HG03520 (cell line): Measurements from ENCODE around the gene LRRC4.

Experiments
- ATAC-seq: cut with Tn5 transposase; IDR thresholded peaks from one replicate; pipeline ENCODE4 v1.9.1; 2021; ENCODE audit warnings: mild to moderate bottlenecking, moderate library complexity; ENCODE audit not compliant: unreplicated experiment

LRRC4 gene

DNA sequence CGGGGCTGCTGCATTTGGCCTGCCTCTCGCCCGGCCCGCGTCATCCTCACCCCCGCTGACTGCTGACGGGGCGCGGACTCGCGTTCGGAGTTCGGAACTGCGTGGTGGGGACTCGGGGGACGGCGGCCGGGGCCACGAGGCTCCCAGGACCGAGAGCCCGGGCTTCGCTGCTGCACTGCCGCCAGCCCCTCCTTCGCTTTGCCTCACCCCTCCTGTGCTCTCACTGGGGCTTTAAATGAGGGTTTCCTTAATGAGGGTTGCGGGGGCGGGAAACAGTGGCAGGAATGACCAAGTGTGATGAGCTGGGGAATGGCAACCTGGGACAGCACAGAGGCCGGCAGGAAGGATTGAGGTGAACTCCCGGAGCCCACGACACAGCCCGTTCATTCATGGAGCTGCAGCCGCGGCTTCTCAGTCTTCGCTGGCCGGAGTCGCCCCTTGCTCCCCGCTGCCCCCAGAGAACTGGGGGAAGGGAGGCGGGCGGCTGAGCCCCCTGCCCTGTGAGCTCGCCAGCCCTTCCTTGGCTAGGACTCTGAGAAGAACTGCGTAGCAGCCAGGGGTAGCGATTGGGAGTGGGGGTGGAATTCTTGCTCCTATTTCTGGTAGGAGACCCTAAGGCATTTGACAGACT, 1.5 kb upstream of the LRRC4 start:
- ATAC-seq: no peak

DNA sequence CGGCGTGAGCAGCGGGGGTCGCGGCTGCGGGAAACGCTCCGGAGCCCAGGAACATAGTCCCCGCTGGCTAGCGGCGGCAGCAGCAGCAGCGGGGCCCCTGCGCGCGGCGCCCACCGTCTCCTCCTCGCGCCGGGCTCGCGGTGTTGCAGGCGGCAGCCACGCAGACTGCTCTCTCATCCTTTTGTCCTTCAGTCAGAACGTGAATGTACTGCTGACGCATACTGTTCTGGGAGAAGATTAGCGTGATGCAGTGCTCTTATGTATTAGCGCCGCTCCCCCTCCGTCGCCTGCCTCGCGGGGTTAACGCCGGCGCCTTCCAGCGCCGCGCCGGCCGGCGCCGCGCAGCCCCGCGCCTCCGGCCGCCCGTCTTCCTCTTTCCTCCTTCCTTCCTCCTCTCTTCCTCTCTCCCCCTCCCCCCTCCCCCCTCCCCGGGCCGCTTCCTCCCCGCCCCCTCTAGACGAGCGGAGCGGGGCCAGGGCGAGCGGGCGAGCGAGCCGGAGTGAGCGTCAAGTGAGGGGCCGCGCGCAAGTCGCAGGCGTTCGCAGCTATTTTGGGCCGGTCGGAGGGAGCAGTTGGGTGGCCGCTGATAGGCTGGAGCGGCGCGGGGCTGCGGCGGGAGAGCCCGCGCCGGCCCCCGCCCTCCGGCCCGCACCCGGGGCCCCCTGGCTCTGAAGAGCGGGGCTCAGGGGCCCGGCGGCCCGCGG, 816 bp upstream of the LRRC4 start:
- peak; percentile 64 for ATAC-seq

DNA sequence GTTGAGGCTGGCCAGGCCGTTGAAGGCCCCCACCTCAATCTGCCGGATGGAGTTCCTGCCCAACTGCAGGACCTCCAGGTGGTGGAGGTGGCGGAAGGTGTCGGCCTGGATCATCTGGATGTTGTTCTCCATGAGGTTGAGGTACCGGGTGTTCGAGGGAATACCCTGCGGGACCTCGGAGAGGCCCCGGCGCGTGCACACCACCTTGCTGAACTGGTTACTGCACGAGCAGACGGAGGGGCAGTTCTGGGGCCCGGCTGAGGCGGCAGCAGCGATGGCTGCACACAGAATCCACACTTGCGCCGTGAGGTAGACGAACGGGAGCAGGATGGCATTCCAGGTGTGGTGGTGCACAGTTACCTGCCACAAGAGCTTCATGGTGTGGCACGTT, 979 bp downstream of the LRRC4 start:
- no peak for ATAC-seq

DNA sequence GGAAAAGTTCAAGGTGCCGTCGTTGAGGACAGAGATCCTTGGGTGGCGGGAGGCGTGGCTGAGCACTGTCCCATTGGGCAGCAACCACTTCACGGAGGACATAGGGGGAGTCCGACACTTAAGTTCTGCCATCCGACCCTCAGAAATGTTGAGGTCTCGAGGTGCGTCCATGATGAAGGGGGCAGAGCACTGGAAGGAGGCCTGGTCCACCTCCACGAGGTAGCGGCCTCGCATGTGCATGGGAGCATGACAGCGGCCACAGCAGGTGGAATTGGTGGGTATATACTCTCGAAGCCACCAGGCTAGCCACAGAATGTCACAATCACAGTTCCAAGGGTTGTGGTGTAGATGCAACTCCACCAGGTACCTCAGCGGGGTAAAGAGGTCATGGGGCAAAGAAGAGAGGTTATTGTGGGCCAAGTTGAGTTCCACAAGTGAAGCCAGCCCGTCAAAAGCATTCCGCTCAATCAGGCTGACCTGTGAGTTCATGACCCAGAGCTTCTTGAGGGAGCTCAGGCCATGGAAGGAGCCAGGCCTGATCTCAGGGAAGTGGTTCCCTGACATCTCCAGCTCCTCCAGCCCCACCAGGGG, 1.7 kb downstream of the LRRC4 start:
- ATAC-seq: no peak

DNA sequence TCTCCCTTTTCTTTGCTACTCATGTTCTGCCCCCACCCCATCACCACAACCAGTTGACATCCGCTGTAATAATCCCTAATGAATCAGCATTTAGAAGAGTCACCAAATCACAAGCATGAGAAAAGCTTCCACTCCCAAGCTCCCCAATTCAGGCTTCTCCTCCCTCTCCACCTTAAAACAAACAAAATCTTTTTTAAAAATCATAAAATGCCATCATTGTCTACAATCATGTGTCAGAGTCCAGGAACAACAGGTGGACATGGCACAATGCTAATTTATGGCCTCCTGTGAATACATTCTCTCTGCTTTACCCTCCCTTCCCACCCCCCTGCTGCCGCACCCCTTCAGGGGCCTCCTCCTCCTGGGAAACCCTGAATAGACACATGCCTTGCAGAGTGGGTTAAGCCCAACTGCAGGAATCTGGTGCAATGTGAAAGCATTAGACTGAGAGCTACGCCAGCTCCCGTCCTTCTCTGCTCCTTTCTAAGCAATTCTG, 3.7 kb downstream of the LRRC4 start:
- no peak for ATAC-seq

DNA sequence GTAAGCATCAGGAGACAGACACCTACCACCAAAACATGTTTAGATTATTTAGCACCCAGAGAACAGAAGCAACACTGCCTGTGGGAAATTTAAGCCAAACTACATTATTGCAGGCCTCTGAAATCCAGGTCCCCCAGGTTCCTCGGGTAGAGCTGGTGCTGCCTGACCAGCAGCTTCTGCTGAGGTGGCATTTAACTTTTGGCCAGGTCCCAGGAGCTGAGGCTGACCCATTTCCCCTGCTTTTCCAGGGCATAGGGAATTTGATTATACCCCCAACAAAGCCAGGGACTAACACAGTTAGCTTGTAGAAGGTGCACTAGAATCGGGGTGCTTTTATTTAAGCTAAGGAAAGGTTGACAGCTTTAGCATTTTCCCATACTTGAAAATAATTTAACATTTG, 4.7 kb downstream of the LRRC4 start:
- ATAC-seq: no peak

DNA sequence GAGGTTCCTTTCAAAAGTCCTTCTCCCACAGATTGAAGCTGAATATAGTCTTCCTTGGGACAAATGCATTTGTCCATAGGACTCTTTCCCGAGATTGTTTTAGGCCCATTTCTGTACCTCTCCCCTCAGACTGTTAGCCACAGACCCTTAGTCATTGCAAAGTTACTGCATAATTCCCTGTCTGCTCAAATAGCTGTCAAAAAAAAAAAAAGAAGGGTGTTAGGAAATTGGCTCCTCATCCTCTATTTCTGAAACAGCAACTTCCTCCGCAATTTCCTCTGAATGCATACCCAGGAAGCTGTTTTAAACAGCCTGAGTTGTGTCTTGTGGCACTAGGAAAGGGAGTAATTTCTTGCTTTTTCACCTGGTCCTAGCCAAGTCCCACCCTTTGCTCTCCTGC, 5.4 kb downstream of the LRRC4 start:
- ATAC-seq: no peak

DNA sequence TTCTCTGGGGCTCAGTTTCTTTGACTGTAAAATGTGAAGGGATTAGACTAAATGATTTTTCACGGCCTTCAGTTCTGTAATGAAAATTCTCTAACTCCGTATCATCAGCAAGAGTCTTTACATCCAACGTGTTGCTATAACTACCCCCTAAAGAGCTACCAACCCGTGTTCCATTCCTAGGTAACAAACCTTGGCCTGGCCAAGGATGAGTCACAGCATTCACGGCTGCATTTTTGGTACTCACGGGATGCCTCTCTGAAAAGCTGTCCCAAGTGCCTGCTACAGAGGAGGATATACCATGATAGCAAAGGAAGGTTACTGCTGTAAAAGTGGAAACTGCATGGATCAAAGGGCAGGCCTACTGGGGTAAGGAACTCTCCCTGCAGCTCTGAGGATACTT, 5.9 kb downstream of the LRRC4 start:
- no peak for ATAC-seq

DNA sequence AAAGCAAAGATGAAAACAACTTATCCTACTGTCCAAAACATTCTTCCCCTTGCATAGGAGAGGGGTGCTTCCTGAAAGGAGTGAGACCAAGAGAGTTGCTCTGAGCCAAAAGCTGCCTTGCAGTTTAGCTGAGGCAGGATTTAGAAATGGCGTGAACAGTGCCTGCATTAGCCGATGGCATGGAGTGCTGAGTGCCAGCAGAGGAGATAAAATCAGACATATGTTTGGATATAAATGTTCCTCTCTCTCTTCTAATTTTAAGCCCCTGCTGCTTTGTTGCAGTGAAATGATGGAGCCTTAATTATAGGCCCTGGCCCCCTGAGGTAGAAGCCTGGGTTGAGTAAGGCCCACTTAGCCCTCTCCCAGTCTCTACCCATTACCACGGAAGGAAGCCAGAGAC, 7.1 kb downstream of the LRRC4 start:
- no peak for ATAC-seq

DNA sequence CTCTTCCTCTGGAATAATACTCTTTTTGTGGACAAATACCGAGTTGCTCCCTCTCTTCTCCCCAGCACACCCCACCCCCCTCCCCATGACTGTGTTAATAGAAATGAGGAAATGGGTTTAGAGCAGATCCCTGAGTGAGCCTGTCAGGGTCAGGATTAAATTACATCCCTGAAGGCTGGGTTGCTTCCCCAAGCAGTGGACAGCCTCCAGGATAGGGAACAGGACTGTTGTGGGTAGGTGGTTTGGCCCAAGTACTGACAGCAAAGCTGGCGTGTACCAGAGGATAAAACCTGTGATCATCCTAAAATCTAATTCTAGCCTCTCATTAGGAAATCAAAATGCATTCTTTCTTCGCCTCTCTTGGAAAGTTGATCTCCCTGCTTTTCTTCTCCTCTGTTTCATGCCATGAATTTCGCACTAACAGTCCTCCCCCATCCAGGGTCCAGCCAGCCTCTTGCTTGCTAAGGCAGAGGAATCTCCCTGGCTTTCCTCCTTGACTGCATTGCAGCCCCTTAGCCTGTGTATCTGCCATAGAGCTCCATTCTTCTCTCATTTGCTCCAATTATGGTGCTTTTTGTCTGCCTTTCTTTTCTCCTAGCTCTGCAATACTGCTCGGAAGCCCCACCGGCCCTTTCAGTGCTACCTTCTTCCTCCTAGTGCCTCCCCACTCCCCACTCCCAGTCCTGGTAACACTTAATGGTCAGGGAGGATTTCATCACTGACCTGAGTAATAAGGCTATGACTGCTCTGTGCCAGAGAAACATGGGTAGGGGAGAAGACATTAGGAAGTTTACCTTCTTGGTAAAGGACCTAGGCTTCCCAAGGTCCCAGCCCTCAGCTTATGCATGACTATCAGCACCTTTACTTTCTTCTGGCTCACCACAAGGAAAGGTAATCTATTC, 8.4 kb downstream of the LRRC4 start:
- no peak for ATAC-seq

DNA sequence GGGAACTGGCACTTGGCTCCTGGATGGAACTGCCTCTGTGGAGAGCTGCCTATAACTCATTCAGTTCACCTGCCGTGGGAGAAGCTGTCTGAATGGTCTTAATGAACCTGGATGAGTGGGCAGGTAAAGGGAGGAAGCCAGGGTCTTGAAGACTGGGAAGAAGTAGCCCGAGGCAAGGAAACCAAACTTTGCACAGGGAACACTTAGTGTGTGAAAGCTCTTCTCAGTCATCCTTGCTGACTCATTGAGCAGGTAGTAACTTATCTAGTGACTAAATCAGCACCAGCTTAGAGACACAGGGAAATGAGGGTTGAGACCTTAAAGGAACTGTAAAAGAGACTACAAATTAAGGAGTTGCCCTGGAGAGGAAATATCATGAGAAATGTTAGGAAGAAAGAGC, 9.9 kb downstream of the LRRC4 start:
- ATAC-seq: no peak

DNA sequence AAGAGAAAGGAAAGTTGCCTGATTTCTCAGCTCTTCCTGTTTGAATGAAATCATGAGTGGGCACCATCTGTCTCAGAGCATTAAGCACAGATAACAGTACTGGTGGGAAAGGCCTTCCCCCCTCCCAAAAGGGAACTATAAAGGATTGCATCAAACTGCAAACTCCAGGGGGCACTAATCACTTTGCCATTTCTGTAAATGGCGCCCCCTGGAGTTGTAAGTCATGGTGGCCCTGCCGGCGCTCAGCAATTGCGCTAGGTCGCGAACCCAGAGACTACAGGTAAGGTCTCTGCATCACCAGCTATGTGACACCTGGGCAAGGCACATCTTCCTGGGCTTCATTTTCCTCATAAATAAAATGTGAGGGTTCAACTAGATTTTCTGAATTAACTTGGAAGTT, 11.1 kb downstream of the LRRC4 start:
- ATAC-seq: no peak

DNA sequence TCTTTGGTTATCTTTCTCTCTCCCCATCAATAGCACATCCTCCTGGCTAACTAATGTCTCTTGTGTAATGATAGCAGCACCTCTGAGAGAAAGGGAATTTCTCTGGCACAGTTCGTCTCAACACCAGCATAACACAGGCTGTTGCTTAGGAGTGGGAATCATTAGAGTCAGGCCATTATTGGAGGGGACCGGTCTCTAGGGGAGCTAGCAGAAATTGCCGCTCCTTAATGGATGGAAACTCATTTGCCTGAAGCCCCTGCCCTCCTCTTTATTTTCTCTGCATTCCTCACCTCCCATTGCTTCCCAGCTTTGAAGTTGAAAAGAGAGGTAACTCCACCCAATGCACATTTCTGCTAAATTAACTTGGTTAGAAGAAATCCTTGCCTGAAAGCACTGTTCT, 11.9 kb downstream of the LRRC4 start:
- ATAC-seq: no peak

DNA sequence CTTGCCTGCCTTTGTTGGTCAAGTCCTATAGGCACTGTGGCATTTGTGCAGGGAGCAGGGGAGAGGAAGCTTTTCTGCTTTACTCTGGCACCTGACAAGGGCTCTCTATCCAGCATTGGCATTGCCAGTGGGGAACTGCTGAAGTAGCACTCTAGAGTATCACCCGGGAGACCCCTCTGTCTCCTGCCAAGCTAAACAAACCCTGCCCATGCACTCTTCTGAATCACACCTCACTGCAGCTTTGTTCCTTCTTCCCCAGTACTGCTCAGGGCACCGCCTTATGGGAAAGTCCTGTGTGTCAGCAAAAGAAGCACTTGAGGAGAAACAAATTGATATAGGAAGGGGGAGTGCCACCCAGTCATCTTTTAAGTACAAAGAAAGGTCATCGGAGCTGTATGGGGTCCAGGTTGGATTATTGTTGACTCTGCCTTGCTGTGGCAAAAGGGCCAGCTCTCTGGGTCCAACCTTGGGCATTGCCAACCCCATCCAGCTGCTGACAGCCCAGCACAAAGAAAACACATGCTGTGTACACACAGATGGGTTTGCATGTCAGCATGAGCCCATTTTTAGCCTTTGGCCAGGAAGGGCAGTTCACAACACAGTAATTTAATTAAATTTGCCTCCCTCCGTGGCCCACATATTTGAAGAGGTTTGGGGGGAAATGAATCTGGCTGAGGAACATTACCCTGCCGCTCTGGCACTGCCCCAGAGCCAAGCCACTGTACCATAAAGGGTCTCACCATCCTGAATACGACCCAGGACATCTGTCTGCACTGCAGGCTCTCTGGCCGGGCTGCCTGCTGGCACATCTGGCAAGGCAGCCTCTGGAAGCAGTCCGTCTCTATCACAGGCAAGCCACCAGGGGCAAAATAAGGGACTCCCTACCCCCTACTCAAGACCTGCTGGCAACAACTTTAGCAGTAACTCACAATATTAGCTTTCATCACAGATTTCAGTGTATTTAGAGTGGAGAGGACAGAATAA, 13.1 kb downstream of the LRRC4 start:
- no peak for ATAC-seq

DNA sequence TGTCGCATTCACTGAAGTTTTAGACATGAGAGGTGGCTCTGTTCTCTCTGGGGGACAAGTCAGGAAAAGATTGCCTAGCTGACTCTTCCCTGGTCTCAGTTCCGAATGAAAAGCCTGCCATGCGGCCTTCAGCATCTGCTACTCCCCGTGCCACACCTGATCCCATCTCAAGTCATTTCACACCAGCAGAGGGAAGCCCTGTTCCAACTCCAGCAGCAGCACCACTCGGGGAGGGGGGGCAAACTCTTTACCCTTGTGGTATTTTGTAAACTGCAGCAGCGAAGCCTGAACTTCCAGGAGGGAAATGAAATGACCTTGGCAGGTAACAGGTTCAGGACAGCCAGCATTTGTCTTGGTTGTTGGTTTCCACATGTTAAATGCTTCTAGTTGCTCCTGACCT, 13.8 kb downstream of the LRRC4 start:
- no peak for ATAC-seq

DNA sequence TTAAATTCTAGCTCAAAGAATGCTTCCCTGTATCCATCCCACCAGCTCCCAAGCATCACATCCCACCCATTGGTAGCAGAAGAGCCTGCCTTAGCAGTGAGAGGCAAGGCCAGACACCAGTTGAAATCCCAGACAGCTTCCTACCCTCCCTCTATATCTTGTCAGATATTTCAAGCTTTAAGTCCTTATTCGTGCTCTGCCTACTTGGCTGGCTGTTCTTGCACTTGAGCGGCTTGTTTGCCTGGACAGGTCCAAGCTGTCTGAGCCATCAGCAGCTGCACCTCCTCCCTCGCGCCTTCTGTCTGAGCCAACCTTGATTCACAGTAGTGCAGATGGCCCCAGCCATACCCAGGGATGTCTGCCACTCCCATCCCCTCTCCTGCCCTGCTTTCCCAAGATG, 16.4 kb downstream of the LRRC4 start:
- ATAC-seq: no peak

DNA sequence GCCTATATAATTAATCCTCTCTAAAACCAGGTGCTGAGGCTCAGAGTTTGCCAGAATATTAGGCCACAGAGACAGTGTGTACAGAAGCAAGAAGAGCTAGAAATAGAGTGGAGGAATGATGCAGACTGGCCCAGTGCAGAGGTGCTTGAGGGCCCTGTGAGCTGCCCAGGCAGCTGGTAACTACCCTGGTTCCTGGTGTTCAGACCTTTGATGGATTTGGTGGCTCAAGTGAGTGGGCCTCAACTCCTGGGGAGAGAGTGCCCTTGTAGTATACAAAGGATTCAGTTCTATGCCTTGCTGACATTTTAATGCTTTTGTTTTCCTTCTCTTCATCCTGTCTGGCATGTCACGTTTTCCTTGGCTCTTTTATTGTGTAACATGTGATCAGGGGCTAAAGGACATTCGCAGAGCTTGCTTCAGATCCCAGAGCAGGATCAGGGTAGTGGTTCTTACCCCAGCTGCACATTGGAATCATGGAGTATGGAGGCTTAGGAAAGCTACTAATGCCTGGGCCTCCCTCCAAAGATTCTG, 20.0 kb downstream of the LRRC4 start:
- ATAC-seq: no peak

DNA sequence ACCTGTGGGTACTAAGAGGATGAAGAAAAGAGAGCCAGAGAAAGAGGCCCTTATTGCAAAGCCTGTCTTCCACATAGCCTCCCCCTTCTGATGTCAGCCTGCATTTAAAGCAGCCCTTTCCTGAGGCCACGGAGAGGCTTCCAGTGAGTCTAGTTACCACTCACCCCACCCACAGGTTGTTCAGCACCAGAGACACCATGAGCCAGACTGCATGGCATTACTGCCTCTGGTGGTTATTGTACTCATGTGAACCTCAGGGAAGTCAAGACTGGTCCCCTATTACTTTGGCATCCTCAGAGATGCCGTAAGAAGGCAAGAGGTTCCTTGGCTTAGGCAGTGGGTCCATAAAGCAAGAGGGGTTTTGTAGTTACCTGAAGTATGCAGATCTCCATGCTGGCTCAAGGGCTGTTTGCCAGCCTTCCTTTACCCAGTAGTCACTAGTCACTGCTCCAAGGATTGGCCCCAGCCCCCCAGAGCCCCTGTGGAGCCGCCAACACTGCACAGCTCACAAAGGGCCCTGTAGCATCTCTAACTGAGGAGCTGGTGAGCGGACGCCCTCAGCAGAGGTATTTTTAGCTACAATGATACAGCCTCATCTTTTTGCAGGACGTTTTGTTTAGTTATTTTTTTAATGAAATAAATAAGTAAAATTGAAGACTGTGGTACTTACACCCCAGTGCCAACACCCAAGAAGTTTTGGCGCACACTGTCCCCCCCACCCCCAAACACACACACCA, 20.7 kb downstream of the LRRC4 start:
- ATAC-seq: no peak

DNA sequence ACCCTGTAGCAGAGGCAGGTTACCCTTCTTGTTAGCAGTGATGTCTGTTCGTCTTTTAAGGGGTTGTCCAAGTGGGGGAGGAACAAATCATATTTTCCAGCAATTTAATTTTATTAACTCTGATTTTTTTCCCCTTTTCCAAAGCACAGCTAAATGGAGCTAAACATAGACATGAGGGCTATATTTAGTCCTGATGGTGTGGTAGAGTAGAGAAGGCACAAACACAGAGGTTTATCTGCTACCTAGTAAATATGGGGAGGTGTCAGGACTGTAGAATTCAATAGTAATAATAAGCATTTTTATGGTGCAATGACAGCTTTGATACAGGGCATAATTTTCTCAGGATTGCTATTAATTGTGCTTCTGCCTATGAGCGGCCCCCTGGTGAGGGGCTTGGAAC, 22.5 kb downstream of the LRRC4 start:
- ATAC-seq: no peak
